ENCODE measurements around the gene CCR7.

GRCh38 chr17:40545660-40546059, 19.6 kb downstream of the CCR7 start:
- TF ChIP-seq CTCF (IDR thresholded peaks at IDR 0.05; ENCODE audit: insufficient read depth, low read depth, low read length) (no peak), EZH2 (IDR thresholded peaks at IDR 0.05; ENCODE audit: insufficient read depth, low read length) (no peak)

Data from astrocyte (in vitro differentiated cells and primary cell).